ENCODE data around the gene SKA2. TPM values are rescaled to one million over a fixed set of nuclear protein-coding genes. Genes with fewer than 3 reads are reported as not detected.
A peak's percentile ranks its signal among the peaks of the same experiment; 100 is the strongest.

The SKA2 gene
- total RNA-seq, 1 experiment from 2014 or later: 48.8 TPM

DNA sequence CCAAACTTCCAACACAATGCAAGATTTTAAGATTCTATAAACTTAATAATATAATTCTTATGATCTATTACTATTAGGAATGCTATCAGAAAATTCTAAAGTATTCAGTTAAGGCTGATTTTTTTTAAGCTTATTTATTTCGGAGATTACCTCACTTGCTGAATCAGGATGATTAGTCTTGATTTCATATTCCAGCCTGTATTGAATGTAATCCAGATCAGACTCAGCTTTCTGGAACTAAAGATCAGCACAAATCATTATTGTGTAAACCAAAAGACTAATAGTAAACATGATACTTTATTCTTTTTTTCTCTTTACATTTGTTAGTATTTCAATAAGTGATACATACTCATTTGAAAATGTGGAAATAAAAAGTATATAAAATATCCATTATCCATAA, 23.9 kb downstream of the SKA2 start:
- DNase-seq: no peak
- no peak overlapping the region for H3K4me3 ChIP-seq (ENCODE audit: insufficient read depth, low read depth, low read length)
- no peaks in the 10 kb centered on the region for H3K27me3 ChIP-seq (ENCODE audit: control insufficient read depth, insufficient read depth, low read length)
- H3K36me3 ChIP-seq (replicated peaks; ENCODE audit: control insufficient read depth, insufficient read depth, low read length): no peaks in the 10 kb centered on the region; the same call in none of the 2 replicates

DNA sequence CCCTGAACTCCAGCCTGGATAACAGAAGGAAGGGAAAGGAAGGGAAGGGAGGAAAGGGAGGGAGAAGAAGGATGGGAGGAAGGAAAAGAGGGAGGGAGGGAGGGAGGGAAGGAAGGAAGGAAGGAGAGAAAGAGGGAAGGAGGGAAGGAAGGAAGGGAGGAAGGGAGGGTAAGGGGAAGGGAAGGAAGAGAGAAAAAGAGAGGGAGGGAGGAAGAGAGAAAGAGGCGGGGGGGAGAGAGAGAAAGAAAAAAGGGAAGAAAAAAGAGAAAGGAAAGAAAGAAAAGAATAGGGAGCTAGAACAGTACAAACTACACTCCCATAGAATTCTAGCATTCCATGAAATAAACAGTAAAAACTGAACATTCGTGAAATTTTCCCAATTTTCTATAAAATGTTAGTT, 25.2 kb downstream of the SKA2 start:
- H3K4me3 ChIP-seq (ENCODE audit: insufficient read depth, low read depth, low read length): no peak overlapping the region
- no peaks in the 10 kb centered on the region for H3K27me3 ChIP-seq (ENCODE audit: control insufficient read depth, insufficient read depth, low read length)
- no peak for DNase-seq
- no peaks in the 10 kb centered on the region; the same call in none of the 2 replicates for H3K36me3 ChIP-seq (replicated peaks; ENCODE audit: control insufficient read depth, insufficient read depth, low read length)

DNA sequence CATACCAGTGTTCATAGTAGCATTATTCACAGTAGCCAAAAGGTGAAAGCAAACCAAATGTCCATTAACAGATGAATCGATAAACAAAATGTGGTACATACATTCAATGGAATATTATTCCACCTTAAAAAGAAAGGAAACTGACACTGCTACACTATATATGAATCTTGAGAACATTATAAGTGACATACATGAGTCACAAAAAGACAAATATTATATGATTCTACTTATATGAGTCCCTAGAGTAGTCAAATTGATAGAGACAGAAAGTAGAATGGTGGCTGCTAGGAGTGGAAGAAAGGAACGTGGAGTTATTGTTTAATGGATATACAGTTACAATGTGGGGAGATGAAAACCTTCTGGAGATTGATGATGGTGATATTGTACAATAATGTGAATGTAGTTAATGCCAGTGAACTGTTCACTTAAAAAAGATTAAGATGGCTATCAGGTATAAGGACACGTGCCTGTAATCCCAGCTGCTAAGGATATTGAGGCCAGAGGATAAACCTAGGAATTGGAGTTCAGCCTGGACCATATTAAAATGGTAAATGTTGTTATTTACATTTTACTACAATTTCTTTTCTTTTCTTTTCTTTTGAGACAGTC, 28.1 kb downstream of the SKA2 start:
- Histone ChIP-seq H3K27me3 (ENCODE audit: control insufficient read depth, insufficient read depth, low read length) (no peaks in the 10 kb centered on the region), H3K36me3 (replicated peaks; ENCODE audit: control insufficient read depth, insufficient read depth, low read length) (no peaks in the 10 kb centered on the region; the same call in none of the 2 replicates), H3K4me3 (ENCODE audit: insufficient read depth, low read depth, low read length) (no peak overlapping the region)
- DNase-seq: no peak

GRCh38 chr17:59124665-59125064, 30.3 kb downstream of the SKA2 start:
- Histone ChIP-seq H3K27me3 (ENCODE audit: control insufficient read depth, insufficient read depth, low read length) (no peaks in the 10 kb centered on the region), H3K4me3 (ENCODE audit: insufficient read depth, low read depth, low read length) (no peak overlapping the region), H3K36me3 (replicated peaks; ENCODE audit: control insufficient read depth, insufficient read depth, low read length) (no peaks in the 10 kb centered on the region; the same call in 1 of the 2 replicates)
- DNase-seq: no peak

DNA sequence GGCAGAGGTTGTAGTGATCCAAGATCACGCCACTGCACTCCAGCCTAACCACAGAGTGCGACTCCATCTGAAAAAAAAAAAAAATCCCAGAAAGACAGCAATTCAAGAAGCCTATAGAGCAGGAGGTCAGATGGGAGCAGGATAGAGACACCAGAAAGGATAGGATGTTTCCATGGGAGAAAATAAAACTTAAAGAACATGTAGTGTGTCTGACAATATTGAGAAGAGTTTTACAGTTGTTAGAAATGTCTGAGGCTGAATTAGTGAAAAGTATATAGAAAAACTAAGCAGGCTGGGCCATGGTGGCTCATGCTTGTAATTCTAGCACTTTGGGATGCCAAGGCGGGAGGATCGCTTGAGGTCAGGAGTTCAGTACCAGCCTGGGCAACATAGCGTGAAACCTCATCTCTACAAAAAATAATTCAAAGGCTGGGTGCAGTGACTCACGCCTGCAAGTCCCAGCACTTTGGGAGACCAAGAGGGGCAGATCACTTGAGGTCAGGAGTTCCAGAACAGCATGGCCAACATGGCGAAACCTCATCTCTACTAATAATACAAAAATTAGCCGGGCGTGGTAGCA, 33.0 kb downstream of the SKA2 start:
- no peak for DNase-seq
- peaks cover 2% of the 10 kb centered on the region for H3K36me3 ChIP-seq (replicated peaks; ENCODE audit: control insufficient read depth, insufficient read depth, low read length)
- H3K4me3 ChIP-seq (ENCODE audit: insufficient read depth, low read depth, low read length): no peak overlapping the region
- no peaks in the 10 kb centered on the region for H3K27me3 ChIP-seq (ENCODE audit: control insufficient read depth, insufficient read depth, low read length)

DNA sequence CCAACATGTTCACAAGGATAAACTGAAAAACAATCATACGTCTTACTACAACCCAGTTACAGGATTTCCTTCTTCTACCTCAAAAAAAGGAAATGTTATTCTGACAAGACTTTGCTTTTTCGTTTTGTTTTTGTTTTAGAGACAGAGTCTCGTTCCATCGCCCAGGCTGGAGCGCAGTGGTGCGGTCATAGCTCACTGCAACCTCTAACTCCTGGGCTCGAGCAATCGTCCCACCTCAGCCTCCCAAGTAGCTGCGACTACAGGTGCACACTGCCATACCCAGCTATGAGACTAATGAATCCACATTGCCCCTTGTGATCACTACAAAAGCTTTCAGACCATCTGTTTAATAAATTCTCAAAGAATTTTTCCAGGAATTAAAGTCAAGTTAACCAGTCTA, 39.5 kb downstream of the SKA2 start:
- no peak overlapping the region for H3K4me3 ChIP-seq (ENCODE audit: insufficient read depth, low read depth, low read length)
- DNase-seq: no peak
- H3K36me3 ChIP-seq (replicated peaks; ENCODE audit: control insufficient read depth, insufficient read depth, low read length): peaks cover 5% of the 10 kb centered on the region

GRCh38 chr17:59111539-59111938, 43.4 kb downstream of the SKA2 start:
- no peak for DNase-seq
- H3K36me3 ChIP-seq (replicated peaks; ENCODE audit: control insufficient read depth, insufficient read depth, low read length): peaks cover 3% of the 10 kb centered on the region
- no peak overlapping the region for H3K4me3 ChIP-seq (ENCODE audit: insufficient read depth, low read depth, low read length)
- no peaks in the 10 kb centered on the region for H3K27me3 ChIP-seq (ENCODE audit: control insufficient read depth, insufficient read depth, low read length)

More for the DNA sequence above, 39.5 kb downstream of the SKA2 start:
- H3K27me3 ChIP-seq (ENCODE audit: control insufficient read depth, insufficient read depth, low read length): no peaks in the 10 kb centered on the region

GRCh38 chr17:59110973-59111372, 44.0 kb downstream of the SKA2 start:
- H3K36me3 ChIP-seq (replicated peaks; ENCODE audit: control insufficient read depth, insufficient read depth, low read length): peaks cover 3% of the 10 kb centered on the region
- H3K27me3 ChIP-seq (ENCODE audit: control insufficient read depth, insufficient read depth, low read length): no peaks in the 10 kb centered on the region
- DNase-seq: no peak
- H3K4me3 ChIP-seq (ENCODE audit: insufficient read depth, low read depth, low read length): no peak overlapping the region

GRCh38 chr17:59108400-59109102, 46.4 kb downstream of the SKA2 start:
- Histone ChIP-seq H3K4me3 (ENCODE audit: insufficient read depth, low read depth, low read length) (no peak overlapping the region), H3K36me3 (replicated peaks; ENCODE audit: control insufficient read depth, insufficient read depth, low read length) (peaks cover 3% of the 10 kb centered on the region; the same call in 1 of the 2 replicates), H3K27me3 (ENCODE audit: control insufficient read depth, insufficient read depth, low read length) (no peaks in the 10 kb centered on the region)
- no peak for DNase-seq

DNA sequence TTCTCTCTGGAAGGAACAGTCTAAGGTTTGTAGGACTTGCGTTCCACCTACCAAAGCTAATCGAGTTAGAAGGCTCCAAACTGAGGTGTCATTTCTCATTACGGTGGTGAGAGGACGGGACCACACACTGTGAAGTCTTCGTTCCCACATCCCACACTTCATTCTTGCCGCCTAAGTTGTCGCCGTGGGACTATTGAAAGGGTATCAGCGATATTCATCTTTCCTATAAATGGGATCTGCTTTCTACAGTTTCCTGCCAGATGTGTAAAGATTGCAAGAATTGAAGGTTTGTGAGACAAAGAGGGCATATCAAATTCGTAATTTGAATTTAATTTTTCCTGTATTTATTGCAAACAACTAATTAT, 47.7 kb downstream of the SKA2 start:
- no peaks in the 10 kb centered on the region for H3K27me3 ChIP-seq (ENCODE audit: control insufficient read depth, insufficient read depth, low read length)
- peaks cover 3% of the 10 kb centered on the region; the same call in 1 of the 2 replicates for H3K36me3 ChIP-seq (replicated peaks; ENCODE audit: control insufficient read depth, insufficient read depth, low read length)
- H3K4me3 ChIP-seq (ENCODE audit: insufficient read depth, low read depth, low read length): peak overlapping the region; percentile 83

DNA sequence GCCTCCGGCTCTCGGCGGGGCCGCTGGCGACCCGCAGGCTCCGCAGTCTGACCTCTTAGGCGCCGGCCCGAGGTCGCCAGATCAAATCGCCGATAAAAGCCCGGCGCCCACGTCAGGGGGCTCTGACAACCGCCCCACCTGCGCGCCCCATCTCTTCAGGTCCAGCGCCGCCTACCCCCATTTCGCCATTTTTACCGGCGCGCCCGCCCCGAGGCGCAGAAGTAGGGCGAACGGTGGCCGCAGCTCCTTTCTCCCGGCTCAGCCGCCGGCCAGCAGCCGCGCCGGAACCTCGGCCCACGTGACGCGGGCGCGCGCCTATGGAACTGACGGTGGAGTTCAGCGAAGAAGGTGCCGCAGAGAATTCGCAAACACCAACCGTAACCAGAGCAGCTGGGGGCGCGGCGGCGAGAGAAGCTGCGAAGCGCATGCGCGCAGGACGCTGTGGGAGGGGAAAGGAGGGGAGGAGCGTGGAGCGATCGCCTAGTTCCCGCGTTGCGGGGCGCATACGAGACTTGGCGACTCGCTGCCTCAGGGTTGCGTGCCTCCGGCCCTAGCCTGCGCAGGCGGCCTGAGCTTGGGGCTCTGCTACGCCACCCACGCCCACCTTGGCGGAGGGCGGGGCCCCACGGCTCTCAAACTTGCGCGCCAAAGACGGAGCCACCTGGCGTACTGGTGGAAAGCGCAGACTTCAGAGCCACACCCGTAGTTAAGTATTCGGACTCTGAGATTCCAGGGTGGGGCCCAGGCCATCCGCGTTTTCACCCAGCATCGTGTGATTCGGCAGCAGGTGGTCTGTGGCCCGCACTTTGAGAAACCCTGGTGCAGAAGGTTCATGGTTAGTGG, 48.3 kb downstream of the SKA2 start, which contains the start of gene TRIM37:
Gene TRIM37, minus strand, starts transcription at position 418 of the 843 bp plus-strand sequence. CDS start 419 bp downstream, outside the sequence.
- Histone ChIP-seq H3K4me3 (ENCODE audit: insufficient read depth, low read depth, low read length) (peak within 1 kb of the TSS; percentile 83), H3K27me3 (ENCODE audit: control insufficient read depth, insufficient read depth, low read length) (no peaks in the 10 kb centered on the region), H3K36me3 (replicated peaks; ENCODE audit: control insufficient read depth, insufficient read depth, low read length) (peaks cover 3% of the 10 kb centered on the region; the same call in 1 of the 2 replicates)
- peak; percentile 97 for DNase-seq

More for the DNA sequence above, 47.7 kb downstream of the SKA2 start:
- no peak for DNase-seq

- Histone ChIP-seq H3K27me3 (ENCODE audit: control insufficient read depth, insufficient read depth, low read length) (no peaks in the 10 kb centered on the region), H3K4me3 (ENCODE audit: insufficient read depth, low read depth, low read length) (peak overlapping the region; percentile 83), H3K36me3 (replicated peaks; ENCODE audit: control insufficient read depth, insufficient read depth, low read length) (no peaks in the 10 kb centered on the region; the same call in 1 of the 2 replicates)
- peak; percentile 77 for DNase-seq
Measured at GRCh38 chr17:59105852-59106462, 49.0 kb downstream of the SKA2 start.

DNA sequence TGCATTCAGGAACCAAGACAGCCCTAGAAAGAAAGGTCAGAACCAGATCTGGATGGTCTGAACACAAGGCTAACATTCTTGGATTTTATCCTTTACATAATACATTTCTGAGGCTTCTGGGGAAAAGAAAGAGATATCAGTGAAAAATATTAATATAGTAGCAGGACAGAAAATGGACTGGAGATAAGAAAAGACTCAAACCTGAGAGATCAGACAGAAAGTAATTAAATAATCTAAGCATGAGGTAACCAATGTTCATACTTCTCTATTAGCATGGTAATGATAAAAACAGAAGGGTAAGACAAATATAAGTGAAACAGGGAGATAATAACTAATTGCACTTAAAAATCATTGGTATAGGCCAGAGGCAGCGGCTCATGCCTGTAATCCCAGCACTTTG, 53.8 kb downstream of the SKA2 start:
- no peak for DNase-seq
- H3K36me3 ChIP-seq (replicated peaks; ENCODE audit: control insufficient read depth, insufficient read depth, low read length): no peaks in the 10 kb centered on the region
- H3K27me3 ChIP-seq (ENCODE audit: control insufficient read depth, insufficient read depth, low read length): no peaks in the 10 kb centered on the region
- no peak overlapping the region for H3K4me3 ChIP-seq (ENCODE audit: insufficient read depth, low read depth, low read length)

GRCh38 chr17:59097876-59098275, 57.1 kb downstream of the SKA2 start:
- H3K36me3 ChIP-seq (replicated peaks; ENCODE audit: control insufficient read depth, insufficient read depth, low read length): no peaks in the 10 kb centered on the region; the same call in 1 of the 2 replicates
- no peak overlapping the region for H3K4me3 ChIP-seq (ENCODE audit: insufficient read depth, low read depth, low read length)
- no peaks in the 10 kb centered on the region for H3K27me3 ChIP-seq (ENCODE audit: control insufficient read depth, insufficient read depth, low read length)
- no peak for DNase-seq
